Activated T-helper 1 cell treated with anti-CD3 and anti-CD28 coated beads, Interleukin-2, amount 50 U/mL, for 16 hours (primary cell): Measurements from ENCODE around the gene WDFY4.

Experiments
- DNase-seq, 2 donors: peaks; one replicate each; pipeline ENCODE4 v3.0.0-alpha.2; 2020; ENCODE audit warnings: low read depth in 1 of 2, low spot score in 1 of 2

Gene WDFY4

DNA sequence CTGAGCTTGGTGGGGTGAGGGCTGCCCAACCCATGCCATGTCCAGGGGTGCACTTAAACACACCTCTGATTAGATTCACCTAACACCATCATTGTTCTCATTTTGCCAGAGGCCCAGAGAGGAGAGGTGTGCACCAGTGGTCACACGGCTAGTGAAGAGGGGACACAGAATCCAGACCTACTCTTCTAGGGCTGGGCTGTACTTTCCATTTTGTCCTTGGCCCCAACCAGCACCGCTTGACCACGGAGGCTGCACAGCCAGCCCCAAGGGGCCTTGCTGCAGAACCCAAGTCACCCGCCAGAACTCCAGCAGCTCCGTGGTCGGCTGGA, 246 bp upstream of the WDFY4 start:
- no peak for DNase-seq

DNA sequence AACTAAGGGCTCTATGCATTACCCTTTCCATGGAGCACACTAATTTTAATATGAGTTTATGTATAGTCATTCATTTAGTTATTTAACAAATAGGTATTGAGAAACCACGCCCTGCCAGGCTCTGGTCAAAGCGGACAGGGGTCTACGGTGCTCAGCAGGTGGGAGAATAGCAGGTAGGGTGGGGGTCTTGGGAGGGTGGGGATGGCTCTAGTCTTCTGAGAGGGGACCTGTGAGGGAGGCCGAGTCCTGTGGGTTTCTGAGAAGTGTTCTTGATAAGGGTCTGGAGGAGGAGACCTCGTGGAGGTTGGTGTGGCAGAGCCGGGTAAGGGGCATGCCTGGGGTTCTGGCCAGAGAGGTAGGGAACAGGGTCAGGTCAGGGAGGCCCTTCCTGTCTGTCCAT, 1.1 kb downstream of the WDFY4 start:
- DNase-seq = no peak

DNA sequence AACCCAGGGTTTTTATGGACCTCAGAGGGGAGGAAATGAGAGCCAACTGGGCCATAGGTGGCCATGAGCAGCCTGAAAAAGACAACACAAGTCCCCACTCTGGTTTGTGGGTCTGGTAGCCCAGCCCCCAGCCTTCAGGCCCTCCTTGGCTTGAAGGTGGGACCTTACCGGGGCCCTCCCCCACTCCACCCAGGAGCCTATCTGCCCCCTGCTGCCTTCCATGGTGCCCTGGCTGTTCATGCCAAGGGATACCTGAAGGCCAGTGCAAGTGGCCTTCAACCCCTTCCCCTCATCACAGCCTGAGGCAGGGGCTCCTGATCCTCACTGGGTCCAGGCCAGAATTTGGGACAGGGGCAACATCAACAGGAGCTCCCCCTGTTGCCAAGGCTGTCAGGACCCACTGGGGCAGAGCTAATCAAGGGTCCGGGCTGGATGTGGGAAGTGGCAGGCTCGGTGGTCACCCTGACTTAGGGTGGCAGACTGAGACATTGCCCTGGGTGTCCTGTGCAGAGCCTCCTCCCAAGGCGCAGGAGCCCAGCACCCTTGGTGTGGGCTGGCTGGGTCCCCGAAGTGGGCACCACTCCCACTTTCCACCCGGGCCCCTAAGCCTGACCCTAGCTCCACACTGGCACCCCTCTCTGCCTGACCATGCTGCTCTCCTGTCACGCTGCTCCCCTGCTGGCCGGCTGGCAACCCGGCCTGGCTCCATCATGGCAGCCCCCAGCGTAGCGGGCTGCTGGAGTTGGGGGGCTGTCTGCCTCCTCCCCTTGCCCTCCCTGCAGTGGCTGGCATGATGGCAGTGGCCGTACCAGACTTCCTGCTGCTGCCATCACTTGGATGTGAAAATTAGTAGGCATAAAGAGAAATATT, 6.4 kb downstream of the WDFY4 start:
- no peak for DNase-seq

DNA sequence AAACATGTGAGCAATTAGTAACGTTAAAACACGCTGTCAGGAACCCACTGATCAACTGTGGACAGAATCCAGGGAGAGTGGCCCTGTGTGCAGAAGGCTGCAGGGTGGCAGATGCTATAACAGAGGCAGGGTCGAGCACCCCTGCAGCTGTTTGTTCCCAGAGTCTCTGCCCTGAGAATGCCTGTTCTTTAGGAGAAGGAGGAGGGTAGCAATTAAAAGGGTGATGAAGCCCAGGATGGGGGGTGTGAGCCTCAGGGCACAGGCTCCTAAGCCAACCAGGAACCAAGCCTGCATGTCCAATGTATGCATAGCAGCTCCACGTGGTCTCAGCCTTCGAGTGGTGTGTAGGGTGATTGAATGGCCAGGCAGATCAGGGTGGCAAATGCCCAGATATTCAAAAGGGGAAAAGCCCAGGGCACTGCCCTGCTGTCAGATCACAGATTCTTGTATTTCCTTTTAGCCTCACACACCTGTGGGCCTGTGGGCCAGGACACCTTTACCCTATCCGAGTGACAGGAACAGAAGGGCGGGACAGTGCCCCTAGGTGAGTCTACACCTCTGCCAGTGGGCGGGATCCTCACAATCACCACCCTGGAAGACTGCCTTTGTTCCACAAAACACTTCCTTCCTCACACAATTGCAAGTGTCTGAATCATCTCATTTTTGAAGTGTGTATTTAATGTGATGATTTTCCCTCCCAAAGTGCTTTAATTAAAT, 7.3 kb downstream of the WDFY4 start:
- DNase-seq = no peak

DNA sequence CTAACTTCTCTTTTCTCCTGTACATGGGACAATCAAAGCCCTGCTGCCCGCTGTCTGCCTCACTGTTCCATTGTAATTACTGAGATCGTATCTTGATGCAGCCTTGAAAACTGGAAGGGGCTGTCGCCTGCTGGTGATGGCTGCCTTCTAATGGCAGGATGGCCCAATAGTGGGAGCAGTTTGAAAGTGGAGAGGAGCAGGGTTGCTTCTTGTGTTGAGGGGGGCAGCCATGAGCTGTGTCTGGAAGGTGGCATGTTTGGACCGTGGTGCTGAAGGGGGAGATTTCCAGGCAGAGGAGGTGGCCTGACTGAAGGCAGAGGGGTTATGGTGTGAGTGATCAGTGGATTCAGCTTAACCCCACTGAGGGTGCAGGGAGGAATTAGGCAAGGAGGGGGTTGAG, 8.1 kb downstream of the WDFY4 start:
- no peak for DNase-seq

DNA sequence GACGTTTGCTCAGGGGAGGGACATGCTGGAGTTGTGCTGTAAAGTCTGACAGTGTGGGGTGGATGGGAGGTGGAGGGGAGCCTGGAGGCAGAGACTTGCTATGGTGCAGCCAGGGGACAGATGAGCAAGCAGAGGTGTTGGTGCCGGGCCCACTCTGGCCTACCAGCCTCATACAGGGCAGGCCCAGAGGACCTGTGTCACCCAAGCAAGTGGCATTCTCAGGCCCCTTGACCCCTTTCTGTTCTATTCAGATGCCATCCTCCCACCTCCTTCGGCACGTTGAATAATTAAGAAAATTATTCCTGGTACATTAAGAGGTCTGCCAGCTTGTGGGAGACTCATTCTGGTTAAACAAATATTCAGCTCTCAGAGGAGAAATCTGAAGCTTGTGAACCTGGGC, 8.5 kb downstream of the WDFY4 start:
- no peak for DNase-seq

DNA sequence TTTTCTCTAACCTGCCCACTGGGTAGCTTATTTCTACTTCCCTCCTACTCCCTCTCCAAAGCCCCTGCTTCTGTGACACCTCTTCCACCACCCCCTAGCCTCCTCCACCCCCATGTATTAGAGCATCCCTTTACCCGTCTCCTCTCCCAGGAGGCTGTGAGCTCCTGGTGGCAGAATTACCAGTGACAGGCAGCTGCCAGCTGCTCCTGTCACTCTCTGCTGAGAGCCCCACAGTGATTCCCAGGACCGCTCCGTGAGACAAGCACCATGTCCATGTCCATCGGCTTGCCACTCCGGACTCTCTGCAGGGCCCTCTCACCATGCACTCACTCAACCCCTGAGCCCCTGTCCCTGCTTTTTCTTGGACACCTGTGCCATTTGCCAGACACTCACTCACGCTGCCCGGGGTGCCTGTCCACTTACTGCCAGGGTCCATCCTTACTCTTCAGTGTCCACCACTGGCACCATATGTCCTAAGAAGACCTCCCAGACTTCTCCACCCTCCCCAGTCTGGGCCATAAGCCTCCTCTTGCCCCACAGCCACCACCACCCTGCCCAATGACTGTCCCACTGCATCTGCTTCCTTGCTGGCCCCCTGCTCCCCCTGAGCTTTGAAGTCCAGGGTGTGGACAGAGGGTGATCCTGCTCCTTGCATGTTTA, 9.8 kb downstream of the WDFY4 start:
- DNase-seq = no peak

DNA sequence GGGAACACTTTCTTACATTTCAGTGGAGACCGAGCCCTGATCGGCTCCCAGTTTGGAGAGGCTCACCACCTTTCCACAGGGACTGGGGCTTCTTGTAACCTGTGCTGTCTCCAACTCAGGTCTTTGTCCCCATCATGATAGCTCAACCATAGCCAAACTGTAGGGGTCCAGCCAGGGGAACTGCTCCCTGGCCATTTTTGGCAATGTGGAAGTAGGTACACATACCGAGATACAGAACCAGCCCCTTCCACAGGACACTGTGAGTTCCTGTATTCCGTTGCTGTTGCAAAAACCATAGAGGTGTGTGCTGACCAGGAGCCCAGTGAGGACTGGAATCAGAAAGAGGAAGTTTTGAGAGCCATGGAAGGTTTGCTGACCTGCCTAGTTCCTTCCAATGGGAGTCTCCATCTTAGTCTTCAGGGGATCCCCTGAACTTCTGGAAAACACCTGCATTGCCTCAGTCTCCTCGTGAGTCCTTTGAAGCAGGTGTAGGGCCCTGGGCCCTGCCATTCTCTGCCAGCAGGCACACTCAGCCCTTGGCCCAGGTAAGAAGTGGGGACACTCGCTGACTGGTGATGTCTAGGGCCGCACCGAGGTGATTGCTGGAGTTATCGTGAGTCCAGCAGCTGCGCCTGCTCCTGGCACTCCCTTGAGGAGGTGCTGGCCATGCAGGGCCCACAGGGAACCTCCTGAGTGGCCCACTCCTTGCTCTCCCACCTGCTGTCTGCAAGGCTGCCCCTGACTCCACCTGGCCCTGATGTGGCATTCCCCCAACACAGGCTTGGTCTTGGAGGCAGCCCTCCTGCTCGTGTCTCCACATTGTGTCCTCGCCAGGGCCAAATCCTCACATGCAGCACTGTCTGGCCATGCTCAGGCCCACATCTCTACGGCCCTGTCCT, 11.2 kb downstream of the WDFY4 start:
- no peak for DNase-seq

DNA sequence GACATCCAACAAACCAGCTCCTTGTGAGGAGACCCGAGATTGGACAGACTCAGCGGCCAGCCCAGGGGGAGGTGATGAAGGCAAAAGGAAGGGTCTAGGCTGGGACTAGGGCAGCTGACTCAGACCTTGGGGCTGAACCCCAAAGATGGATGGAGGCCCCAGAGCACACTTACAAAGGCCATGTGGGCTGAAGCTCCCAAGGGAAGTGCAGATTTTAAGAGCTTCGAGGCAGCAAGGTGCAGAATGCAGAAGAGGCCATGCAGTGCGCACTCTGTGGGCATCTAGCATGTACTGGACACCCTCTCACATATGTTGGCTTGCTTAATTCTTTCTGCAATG, 11.8 kb downstream of the WDFY4 start:
- no peak for DNase-seq

DNA sequence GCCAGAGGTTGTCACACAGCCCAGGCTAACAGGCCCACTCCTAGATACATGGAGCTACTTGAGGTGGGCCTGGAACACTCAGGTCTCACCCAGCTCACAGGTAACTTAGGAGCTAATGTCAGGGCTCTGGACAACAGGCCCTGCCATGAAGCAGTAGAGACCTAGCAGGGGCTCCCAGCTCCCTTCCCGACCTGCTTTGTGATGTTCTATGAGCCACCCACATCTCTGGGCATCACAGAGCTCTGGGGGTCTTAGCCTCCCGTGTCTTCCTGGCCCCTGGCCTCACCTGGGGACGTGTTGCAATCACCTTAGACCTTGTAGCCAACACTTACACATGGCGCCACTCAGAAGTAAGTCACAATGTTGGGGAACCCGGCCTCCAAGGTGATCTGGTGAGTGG, 12.4 kb downstream of the WDFY4 start:
- DNase-seq = no peak

DNA sequence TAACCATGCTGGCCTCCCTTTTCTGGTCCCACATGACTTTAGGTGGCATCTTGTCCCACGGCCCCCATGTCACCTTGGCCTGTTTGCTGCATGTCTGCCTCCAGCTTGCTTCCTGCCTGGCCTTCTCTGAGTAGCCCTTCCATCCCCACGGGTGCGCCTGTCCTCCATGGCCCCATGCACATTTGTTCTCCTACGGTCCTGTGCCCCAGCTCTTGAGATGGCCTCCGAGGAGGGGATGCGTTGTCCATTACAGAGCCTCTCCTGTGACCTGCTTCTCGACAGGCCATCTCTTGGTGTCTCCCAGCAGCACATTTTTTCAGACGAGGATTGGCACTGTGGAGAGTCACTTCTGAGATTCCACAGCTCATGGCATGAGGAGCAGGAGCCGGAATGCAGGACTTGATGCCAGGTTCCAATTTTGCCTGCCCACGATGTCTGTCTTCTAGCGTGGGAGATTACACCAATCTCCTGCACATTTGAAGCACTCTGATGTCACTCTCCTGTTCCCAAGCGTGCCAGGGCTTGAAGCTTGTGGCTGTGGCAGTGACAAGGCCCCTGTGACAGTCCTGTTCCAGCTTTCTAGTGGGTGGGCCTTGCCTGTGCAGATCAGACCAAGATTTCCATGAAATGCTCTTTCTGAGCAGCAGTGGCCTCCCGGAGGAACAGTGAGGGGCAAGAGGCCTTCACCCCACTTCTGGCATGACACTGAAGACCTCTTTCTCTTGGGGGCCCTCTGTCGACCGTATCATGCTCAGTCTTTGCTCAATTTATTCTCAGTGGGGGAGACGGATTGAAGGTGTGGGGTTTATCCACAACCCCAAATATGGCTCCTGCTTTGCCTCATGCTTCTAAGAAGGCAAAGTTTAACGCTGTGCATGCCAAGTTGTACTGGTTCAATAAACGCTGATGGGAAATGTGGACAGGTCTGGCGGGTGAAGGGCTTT, 13.4 kb downstream of the WDFY4 start:
- DNase-seq = no peak

DNA sequence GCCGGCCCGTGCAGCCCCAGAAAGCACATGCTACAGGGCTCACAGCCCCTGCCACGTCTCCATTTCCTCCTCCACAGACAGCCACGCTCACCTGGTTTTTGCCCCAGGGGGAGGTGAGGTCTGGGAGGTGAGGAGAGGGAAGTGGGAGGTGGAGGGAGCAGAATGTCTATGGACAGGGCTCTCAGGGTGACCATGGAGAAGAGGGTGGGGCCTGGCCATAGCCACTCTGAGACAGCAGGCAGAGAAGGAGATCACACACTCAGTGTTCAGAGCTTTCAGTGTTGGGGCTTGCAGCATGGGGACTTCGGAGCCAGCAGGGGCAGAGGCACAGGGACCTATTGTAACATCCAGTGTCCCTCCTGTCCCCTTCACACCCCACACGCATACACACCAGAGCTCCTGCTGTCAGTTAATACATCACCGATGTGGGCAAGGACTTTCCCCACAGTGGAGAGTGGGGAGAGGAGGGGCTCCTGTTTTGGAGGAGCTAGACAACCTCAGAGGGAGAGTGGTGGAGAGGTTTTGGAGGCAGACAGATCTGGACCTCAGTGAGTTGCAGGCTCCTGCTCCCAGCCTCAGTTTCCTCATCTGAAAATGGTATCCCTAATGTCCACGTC, 14.4 kb downstream of the WDFY4 start:
- no peak for DNase-seq

DNA sequence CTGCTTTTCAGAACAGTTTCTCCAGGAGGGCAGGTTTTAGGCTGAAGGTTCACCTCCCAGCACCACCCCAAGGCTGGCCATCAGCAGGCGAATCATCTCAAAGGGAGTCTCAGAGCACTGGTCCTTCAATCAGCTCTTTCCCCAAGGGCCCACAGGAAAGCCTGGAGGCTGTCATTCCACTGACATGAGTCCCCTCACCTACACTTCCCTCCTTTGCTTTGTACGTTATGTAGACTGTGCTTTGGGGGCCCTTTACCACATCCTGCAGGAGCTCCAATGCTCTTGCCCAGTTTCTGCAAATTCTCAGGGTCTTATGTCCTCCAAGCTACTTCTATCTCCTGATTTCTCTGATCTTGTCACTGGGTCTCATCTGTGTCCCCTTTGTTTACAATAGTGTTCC, 15.4 kb downstream of the WDFY4 start:
- DNase-seq = no peak

DNA sequence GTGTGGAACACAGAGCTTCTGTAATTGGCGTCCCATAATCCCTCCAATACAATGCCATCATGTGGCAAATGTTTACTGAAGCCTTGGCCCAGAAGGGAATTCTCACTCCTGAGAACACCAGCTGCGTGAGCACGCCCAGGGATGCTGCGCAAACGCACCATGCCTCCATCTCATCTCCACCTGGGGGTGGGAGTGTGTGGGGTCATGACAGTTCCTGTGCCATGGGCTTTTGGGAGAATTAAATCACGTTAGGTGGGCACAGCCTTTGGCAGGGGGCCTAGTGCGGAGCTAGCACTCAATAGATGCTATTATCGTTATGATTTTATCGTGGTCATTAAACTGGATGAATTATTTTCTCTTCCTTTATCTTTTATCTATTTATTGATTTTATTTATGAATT, 15.8 kb downstream of the WDFY4 start:
- DNase-seq = no peak

DNA sequence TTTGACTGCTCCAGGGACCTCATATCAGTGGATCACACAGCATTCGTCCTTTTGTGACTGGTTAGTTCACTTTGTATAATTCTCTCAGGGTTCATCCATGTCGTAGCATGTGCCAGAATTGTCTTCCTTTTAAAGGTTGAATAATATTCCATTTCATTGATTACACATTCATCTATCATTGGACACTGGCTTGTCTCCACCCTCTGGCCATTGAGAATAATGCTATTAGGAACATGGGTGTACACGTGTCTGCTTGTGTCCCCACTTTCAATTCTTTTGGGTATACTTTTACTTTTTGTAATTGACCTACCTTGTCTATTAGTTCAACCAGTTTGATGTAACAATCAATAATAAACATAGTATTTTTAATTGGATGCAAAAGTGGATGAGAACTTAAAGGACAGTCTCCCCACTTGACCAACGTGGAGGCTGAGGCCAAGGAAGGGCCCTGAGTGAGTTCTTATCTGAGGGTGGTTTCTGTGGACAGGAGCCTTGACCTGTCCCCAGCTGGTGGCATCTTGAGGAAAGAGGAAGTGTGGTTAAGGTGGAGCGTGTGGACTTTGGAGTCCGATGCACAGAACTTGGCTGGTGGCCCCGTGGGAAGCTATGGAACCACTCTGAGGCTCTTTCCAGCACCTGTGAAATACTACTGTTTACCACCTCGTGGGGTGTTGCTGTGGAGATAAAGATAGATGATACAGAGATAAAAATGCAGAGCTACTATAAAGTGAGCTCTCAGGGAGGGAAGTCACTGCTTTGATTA, 16.6 kb downstream of the WDFY4 start:
- no peak for DNase-seq

DNA sequence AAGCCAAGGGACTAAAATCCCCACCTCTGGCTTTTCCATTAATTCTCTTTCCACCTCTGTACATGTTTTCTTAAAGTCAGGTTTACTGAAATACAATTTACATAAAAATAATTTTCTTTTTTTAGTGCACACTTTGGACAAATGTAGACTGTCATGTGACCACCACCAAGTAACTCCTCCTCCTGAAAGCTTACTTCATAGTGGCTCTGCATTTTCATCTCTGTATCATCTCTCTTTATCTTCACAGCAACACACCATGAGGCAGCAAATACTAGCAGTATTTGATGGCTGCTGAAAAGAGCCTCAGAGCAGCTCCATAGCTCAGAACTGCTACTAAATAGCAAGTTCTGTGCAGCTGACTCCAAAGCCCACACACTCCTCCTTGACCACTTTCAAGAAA, 17.3 kb downstream of the WDFY4 start:
- no peak for DNase-seq

DNA sequence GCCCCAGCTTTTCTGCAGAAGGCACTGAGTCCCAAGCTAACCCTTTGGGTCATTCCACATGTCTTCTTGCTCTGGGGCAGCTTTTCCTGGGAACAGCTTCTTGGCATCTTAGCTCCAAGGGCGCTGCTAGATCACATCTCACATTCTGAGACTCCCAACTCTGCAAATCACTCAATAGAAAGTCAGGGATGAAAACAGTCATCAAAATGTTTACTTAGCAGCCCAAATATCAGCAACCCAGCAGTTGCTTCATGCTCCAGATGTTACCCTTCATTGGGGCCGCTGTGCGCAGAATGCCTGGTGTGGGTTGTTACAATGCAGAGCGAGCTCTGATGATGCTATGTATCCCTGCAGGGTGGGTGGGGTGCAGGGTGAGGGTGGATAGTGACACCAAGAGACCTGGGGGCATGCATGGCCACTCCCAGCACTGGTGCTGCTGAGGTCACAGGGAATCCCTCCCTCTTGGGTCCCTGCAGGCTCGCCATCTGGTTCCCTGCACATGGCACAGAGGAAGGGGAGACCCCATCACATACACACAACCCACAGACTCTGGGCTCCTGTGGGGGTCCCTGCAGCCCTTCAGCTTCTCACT, 19.0 kb downstream of the WDFY4 start:
- no peak for DNase-seq

DNA sequence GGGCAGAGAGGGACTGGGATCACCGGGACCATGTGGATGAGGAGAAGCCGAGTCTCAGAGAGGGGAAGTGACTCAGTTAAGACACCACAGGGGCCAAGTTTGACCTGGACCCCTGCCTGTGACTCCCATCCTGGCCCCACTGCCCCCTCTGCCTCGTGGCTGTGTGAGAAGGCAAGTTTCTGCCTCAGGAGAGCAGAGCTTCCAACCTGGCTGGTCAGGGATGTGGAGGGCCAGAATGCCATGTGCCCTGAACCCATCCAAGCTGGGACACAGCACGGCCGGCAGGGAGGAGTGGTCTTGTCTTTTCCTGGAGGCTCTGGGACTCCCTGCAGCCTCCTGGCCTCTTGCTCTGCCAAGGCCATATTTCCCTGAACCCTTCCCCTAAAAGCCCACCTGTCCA, 19.5 kb downstream of the WDFY4 start:
- no peak for DNase-seq
